Kidney tubule cell (primary cell): Measurements from ENCODE around the gene CDC40.

Source experiments
- DNase-seq: peaks from one replicate; pipeline ENCODE4 v3.0.0-alpha.2; 2018; ENCODE audit warnings: low spot score

CDC40 gene

DNA sequence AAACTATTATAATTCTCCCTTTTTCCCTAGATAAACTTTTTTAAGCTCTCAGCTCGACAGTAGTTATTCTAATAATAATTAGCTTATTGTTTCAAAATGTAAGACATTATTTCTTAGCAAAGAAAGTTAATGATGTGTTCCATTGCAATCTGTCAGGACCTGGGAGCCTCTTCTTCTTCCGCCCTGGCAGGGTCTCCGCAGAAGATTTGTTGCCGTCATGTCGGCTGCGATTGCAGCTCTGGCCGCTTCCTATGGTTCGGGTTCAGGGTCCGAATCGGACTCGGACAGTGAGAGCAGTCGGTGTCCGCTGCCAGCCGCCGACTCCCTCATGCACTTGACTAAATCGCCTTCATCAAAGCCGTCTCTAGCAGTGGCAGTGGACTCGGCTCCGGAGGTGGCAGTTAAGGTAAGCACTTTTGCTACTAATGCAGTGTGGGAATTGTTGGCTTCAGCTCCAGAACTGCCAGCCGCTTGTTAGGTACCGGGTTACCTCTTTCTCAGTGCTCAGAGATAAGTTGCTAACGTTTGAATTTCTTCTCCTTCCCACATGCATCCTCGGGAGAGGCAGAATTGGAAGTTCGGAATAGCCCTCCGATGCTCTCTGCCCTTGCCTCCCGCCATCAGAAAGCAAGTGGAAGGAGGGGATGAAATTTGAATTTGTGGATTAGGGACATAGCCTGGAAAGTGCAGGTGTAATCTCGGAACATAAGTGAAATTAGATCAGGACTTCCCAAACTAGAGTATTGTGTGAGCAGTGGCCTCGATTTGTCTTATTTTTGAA, at the start of gene CDC40:
Gene CDC40 (plus strand): TSS at position 200 of the 781 bp plus-strand sequence. CDS start 18 bp downstream, at position 218.
- DNase-seq = no peak

- DNase-seq = no peak
Observed at GRCh38 chr6:110137924-110138887, 42.0 kb upstream of the CDC40 start.

DNA sequence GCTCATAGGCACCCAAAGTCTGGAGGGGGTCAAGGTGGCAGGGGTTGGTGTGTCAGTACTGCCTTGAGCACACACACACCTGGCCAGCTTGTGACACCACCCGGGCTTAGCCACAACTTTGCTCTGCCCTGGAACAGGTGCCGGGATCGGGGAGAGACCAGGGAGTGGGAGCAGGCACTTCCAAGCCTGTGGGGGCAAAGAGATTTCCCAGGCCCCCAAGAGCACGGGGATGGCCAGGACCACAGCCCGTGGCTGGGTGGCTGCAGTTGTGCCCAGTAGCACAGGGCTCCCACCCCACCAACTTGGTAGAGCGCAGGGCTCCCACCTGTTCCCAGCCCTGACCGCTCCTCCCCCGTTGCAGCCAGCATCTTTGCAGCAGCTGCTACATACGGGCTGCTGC, 41.2 kb upstream of the CDC40 start:
- no peak for DNase-seq

GRCh38 chr6:110140650-110141049, 39.6 kb upstream of the CDC40 start:
- DNase-seq = peak; percentile 19

DNA sequence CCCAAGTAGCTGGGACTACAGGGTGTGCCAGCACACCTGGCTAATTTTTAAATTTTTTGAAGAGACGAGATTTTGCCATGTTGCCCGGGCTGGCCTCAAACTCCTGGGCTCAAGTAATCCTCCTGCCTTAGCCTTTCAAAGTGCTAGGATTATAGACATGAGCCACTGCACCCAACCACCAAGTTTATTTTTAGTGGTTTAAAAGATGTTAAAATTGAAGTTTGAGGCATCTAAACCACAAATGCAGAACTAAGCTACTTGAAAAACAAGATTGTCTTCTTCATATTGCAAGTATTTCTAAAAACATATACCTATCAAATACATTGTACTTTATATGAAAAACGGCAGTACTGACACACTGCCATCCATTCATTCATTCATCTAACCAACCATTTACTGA, 32.4 kb upstream of the CDC40 start:
- no peak for DNase-seq

- peak; percentile 10 for DNase-seq
Observed at GRCh38 chr6:110158479-110158878, 21.7 kb upstream of the CDC40 start.

DNA sequence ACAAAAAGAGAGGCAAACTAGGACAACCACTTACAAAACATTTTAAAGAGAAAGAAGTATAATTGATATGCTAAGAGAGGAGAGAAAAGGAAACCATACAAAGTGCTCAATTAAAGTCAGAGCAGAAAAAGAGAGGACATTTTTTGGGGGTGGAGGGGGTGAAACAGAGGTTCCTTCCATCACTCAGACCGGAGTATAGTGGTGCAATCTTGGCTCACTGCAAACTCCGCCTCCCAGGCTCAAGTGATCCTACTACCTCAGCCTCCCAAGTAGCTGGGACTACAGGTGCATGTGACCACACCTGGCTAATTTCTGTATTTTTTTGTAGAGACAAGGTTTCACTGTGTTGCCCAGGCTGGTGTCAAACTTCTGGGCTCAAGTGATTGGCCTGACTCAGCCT, 10.1 kb upstream of the CDC40 start:
- DNase-seq = no peak

GRCh38 chr6:110173506-110174132, 6.6 kb upstream of the CDC40 start:
- no peak for DNase-seq

DNA sequence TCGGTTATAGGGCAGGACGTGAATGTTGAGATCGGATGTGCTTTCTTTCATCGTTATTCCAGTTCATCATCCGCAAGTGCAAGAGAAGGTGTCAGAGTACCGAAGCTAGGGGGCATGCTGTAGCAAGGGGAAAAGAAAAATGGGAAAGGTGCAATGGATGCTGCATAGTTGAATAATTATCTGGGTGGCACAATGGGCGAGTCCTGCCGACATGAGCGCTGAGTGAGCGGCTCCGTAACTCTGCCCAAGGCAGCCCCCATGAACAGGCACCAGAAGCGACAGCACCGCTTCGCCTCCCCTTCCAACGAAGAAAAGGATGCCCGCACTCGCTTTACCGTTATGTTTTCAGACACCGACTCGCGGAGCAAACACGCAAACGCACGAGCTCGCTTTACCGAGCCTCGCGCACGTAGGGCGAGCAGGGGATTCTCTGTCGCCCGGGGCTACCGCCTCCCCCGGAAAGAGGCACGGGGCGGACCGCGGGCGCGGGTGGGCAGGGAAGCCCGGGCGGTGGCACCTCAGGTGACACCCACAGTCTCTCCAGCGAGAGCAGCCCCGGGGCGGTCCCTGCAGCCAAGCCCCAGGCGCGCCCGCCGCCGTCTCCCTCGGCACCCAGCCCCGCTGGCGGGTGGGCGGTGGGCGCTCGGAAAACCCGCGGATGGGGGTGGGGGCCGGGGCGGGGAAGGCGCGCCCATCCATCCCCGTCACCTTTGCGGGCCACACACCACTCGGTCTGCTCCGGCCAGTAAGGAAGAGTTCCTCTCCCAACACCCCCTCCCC, 1.4 kb upstream of the CDC40 start:
- peak; percentile 81 for DNase-seq

DNA sequence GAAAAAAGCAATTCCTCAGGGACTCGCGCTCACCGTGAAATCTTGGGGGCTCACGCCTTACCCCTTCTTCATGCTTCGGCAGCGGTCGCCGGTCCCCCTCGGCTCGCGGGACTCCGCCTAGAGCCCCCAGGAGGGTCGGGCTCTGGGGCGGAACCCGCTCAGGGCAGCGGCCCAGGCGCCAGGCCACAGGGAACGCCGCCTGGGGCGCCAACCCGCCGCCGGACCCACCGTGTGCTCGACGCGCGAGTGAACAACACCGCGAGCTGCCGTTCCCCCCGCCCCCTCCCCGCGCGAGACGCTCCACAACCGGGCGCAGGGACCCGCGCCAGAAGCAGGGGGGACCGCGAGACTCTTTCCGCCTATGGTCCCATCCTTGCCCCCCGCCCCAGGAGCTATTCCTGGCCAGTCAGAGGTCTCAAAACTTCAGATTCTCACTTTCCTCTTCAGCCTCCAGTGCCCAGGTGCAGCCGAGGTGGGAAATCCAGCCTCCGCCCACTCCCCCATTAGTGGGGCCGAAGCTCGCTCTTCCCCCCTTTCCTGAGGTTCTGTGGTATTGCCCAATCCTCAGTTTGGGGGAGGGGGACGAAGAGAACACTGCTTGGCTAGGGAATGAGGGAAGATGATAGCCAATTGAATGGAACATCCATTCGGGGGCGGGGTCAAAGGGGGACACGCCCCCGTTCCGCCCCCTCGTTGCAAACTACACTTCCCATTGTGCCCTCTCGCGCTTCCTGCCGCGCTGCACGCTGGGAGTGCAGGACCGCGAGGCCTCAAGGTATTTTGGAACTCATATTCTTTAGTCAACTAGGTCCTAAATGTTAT, 610 bp upstream of the CDC40 start, which contains the start of gene WASF1:
Gene WASF1 (minus strand): TSS at position 265 of the 822 bp plus-strand sequence. CDS start 52,069 bp downstream, outside the sequence.
- peak; percentile 98 for DNase-seq

- DNase-seq = peak; percentile 30
Observed at GRCh38 chr6:110181131-110182030, 1.2 kb downstream of the CDC40 start.

GRCh38 chr6:110183292-110183885, 3.2 kb downstream of the CDC40 start:
- DNase-seq = no peak

GRCh38 chr6:110185879-110186278, 5.7 kb downstream of the CDC40 start:
- no peak for DNase-seq

- peak; percentile 85 for DNase-seq
Observed at GRCh38 chr6:110188791-110189190, 8.6 kb downstream of the CDC40 start.

- no peak for DNase-seq
Observed at GRCh38 chr6:110190726-110191125, 10.5 kb downstream of the CDC40 start.

GRCh38 chr6:110191477-110191876, 11.2 kb downstream of the CDC40 start:
- no peak for DNase-seq

- DNase-seq = no peak
Observed at GRCh38 chr6:110195639-110196038, 15.4 kb downstream of the CDC40 start.

DNA sequence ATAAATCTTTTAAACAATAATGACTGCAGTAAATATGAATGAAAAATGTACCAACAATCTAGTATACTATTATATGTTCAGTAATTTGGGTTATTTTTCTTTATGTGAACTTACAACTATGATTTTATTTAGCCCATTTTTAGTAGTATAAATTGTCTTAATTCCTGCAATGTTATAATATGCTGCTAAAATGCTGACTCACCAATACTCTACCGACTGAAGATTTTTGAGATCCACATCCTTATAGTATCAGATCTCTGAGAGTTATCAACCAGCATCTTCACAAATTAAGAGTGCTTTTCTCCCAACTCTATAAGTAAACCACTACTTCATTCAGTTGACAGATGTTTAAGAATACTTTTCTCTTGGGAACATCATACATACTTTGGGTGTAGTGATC, 16.6 kb downstream of the CDC40 start:
- no peak for DNase-seq

DNA sequence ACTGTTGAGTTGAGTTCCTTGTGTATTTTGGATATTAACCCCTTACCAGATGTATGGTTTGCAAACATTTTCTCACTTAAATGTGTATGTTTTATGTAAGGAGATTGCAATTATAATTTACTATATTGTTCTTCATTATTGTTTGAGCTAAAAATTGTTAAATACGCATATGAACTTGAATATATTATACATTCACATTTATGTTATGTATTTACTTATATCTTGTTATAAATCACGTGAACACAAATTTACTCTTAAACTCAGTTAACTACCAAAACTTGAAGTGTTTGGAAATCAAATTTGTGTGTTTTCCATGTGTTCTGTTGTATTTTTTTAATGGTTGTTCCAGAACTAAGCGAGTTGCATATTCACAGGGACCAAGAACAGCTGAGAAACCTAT, 18.3 kb downstream of the CDC40 start:
- no peak for DNase-seq
